ENCODE results near the gene SBF1. TPM values are rescaled to one million over a fixed set of nuclear protein-coding genes. Genes with fewer than 3 reads are reported as not detected.

Gene SBF1
- total and polyA plus RNA-seq, 11 donors: 38.2 to 91.8 (median 63.2) TPM

DNA sequence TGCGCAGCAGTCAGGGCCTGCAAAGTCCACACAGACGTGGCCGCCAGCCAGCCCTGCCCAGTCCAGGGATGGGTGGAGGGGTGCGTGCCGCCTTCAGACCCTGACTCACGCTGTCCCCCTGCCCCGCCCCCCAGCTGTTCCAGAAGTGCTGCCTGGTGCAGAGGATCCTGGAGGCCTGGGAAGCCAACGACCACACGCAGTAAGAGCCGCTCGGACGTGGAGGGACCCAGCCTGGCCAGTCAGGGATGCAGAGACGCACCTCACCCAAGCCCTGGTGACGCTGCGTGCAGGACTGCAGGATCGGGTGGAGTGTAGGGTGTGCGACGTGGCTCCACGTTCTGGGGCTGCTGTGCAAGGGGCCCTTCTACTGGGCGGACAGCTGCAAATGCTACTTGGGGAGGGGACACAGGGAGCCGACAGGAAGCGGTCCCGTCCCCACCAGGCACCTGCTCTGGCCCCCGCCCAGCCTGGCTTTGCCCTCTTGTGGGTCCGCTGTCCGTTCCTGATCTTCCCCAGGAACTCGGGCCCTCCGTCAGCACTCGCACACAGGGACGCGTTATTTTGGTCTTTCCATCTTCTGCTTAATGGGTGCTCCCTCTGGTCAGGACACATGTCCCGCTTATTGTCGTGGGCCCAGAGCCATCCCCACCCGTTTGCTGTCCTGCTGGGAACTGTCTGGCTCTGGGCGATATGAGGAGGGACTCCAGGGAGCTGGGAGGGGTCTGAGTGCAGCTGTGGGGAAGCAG, 42.5 kb downstream of the SBF1 start:
- Histone ChIP-seq H3K27ac (no peak overlapping the region), H3K27me3 (no peaks in the 10 kb centered on the region), H3K4me3 (no peak overlapping the region), H3K4me1 (no peaks in the 10 kb centered on the region), H3K36me3 (peaks cover 0 to 83% (median 79%) of the 10 kb centered on the region in 9 donors), H3K9me3 (no peaks in the 10 kb centered on the region)
- ATAC-seq (peak in 2 of 4 donors; percentile 12), DNase-seq (no peak)
- WGBS, 4 donors: 94 to 96% (median 95%) methylated on average over 32 to 35 of the region's 35 CpGs
- intact Hi-C loops (cut with DNase I): loop anchor here in 1 of 10 donors (10.0 kb wide), 1 partner anchor 62 kb away; no protein-coding TSS in a partner anchor
- no peak for TF ChIP-seq POLR2A (IDR thresholded peaks at IDR 0.05)
- TF ChIP-seq CTCF (IDR thresholded peaks at IDR 0.05): no peak

- intact Hi-C loops (cut with DNase I): no loop called here
- no peak for DNase-seq
Measured at GRCh38 chr22:50425179-50425916, 49.5 kb downstream of the SBF1 start.

GRCh38 chr22:50423956-50424355, 50.9 kb downstream of the SBF1 start:
- WGBS, 4 donors: 88 to 98% (median 97%) methylated on average over 13 to 14 of the region's 14 CpGs
- Histone ChIP-seq H3K27me3 (no peaks in the 10 kb centered on the region), H3K4me1 (no peaks in the 10 kb centered on the region), H3K4me3 (no peak overlapping the region), H3K36me3 (peaks cover 0 to 95% (median 89%) of the 10 kb centered on the region in 9 donors), H3K9me3 (no peaks in the 10 kb centered on the region), H3K27ac (no peak overlapping the region)
- ATAC-seq (no peak), DNase-seq (no peak)
- intact Hi-C loops (cut with DNase I): no loop called here
- TF ChIP-seq POLR2A (IDR thresholded peaks at IDR 0.05) (no peak), CTCF (IDR thresholded peaks at IDR 0.05) (no peak)

More at GRCh38 chr22:50425179-50425916, 49.5 kb downstream of the SBF1 start:
- Histone ChIP-seq H3K36me3 (peaks cover 0 to 95% (median 89%) of the 10 kb centered on the region in 9 donors), H3K9me3 (no peaks in the 10 kb centered on the region), H3K4me3 (no peak overlapping the region), H3K4me1 (no peaks in the 10 kb centered on the region), H3K27me3 (no peaks in the 10 kb centered on the region), H3K27ac (no peak overlapping the region)
- no peak for ATAC-seq
- WGBS, 4 donors: 89 to 93% (median 91%) methylated on average over 12 of the region's 12 CpGs
- TF ChIP-seq POLR2A (IDR thresholded peaks at IDR 0.05): no peak
- TF ChIP-seq CTCF (IDR thresholded peaks at IDR 0.05): no peak

Data from heart left ventricle (tissue), 16 donors.